OCI-LY3 (cell line): ENCODE measurements around the gene NKIRAS2.

ENCODE experiments used
- H2AFZ ChIP-seq: fragments of 200-600, 300-600 bp; shearing (Covaris generic); 2 replicates; pipeline ENCODE4 v1.6.0; 2014; ENCODE audit warnings: antibody characterized with exemption, low read depth, low read length
- H3K27ac ChIP-seq: fragments of 200-600, 300-600 bp; sonication (generic); 2 replicates; pipeline ENCODE4 v1.5.1; 2014; ENCODE audit warnings: mild to moderate bottlenecking, low read length, moderate library complexity, mixed read lengths
- H3K27me3 ChIP-seq: fragments of 200-600, 300-600 bp; sonication (generic); 2 replicates; pipeline ENCODE4 v1.6.1; 2014; ENCODE audit warnings: low read depth, low read length, mixed read lengths
- H3K36me3 ChIP-seq: fragments of 200-600, 300-600 bp; sonication (generic); replicated peaks from 2 replicates; pipeline ENCODE3; 2014; ENCODE audit warnings: low read depth, low read length, mixed read lengths
- H3K4me1 ChIP-seq: fragments of 300-600, 200-600 bp; sonication (generic); 2 replicates; pipeline ENCODE4 v1.6.1; 2014; ENCODE audit warnings: low read length, mixed read lengths
- H3K4me2 ChIP-seq: fragments of 200-600, 300-600 bp; sonication (generic); 2 replicates; pipeline ENCODE4 v1.6.1; 2014; ENCODE audit warnings: low read length, mixed read lengths
- H3K4me3 ChIP-seq: fragments of 300-600, 200-600 bp; sonication (generic); 2 replicates; pipeline ENCODE4 v1.5.1; 2014; ENCODE audit warnings: antibody characterized with exemption, mild to moderate bottlenecking, low read length, moderate library complexity
- H3K79me2 ChIP-seq: fragments of 300-600, 200-600 bp; shearing (Covaris generic); 2 replicates; pipeline ENCODE4 v1.6.1; 2014; ENCODE audit warnings: mild to moderate bottlenecking, low read length, mixed read lengths
- H3K9ac ChIP-seq: fragments of 300-600, 200-600 bp; shearing (Covaris generic); 2 replicates; pipeline ENCODE4 v1.6.0; 2014; ENCODE audit warnings: mild to moderate bottlenecking, low read length, moderate library complexity
- H3K9me3 ChIP-seq: fragments of 200-600, 300-600 bp; shearing (Covaris generic); 2 replicates; pipeline ENCODE4 v1.6.1; 2014; ENCODE audit warnings: low read length, mixed read lengths; ENCODE audit not compliant: insufficient read depth
- H4K20me1 ChIP-seq: fragments of 200-600, 300-600 bp; sonication (generic); 2 replicates; pipeline ENCODE4 v1.6.1; 2016; ENCODE audit warnings: low read length, mixed read lengths; ENCODE audit not compliant: insufficient read depth
- CTCF ChIP-seq: fragments of 200-600, 300-600 bp; sonication (generic); IDR thresholded peaks from 2 replicates; pipeline ENCODE4 v1.5.1; 2014; ENCODE audit warnings: antibody characterized with exemption, low read length, low read depth
- EZH2phosphoT487 ChIP-seq: fragments of 200-600 bp; shearing (Covaris generic); IDR thresholded peaks from 2 replicates; pipeline ENCODE4 v1.6.1; 2018; ENCODE audit warnings: antibody characterized with exemption, mixed run types, low read depth

Gene NKIRAS2

GRCh38 chr17:41996855-41997164, 23.1 kb upstream of the NKIRAS2 start:
- H4K20me1 ChIP-seq = 0 out of 2 replicates have a peak, but pooled peaks cover 3% of the 10 kb centered on the region
- peaks cover 39% of the 10 kb centered on the region for H3K4me1 ChIP-seq
- peaks cover 55% of the 10 kb centered on the region for H3K36me3 ChIP-seq
- H3K4me2 ChIP-seq = peak overlapping the region; percentile 76
- peak overlapping the region; percentile 45; the same call in 1 of the 2 replicates for H3K4me3 ChIP-seq
- H3K9ac ChIP-seq = peak overlapping the region; percentile 55; the same call in 1 of the 2 replicates
- no peaks in the 10 kb centered on the region for H3K27me3 ChIP-seq
- no peak overlapping the region for H2AFZ ChIP-seq
- no peaks in the 10 kb centered on the region for H3K9me3 ChIP-seq
- no peak for TF ChIP-seq EZH2phosphoT487
- peaks cover 25% of the 10 kb centered on the region for H3K79me2 ChIP-seq
- peak overlapping the region; percentile 95 for H3K27ac ChIP-seq

- no peak overlapping the region for H3K4me3 ChIP-seq
- no peaks in the 10 kb centered on the region for H3K27me3 ChIP-seq
- no peak overlapping the region for H3K9ac ChIP-seq
- peaks cover 15% of the 10 kb centered on the region; the same call in 1 of the 2 replicates for H4K20me1 ChIP-seq
- H3K36me3 ChIP-seq = peaks cover 58% of the 10 kb centered on the region
- H3K4me1 ChIP-seq = peaks cover 39% of the 10 kb centered on the region
- H3K9me3 ChIP-seq = no peaks in the 10 kb centered on the region
- peaks cover 42% of the 10 kb centered on the region for H3K79me2 ChIP-seq
- H3K4me2 ChIP-seq = no peak overlapping the region
- no peak overlapping the region for H2AFZ ChIP-seq
- H3K27ac ChIP-seq = 0 out of 2 replicates have a peak overlapping the region, but pooled peaks have one; percentile 11
- TF ChIP-seq EZH2phosphoT487 (no peak), CTCF (no peak)
Measured at GRCh38 chr17:41998497-41998896, 21.4 kb upstream of the NKIRAS2 start.

- Histone ChIP-seq H3K4me2 (no peak overlapping the region), H3K27me3 (no peaks in the 10 kb centered on the region), H4K20me1 (peaks cover 31% of the 10 kb centered on the region), H3K9ac (no peak overlapping the region), H3K79me2 (peaks cover 53% of the 10 kb centered on the region), H3K27ac (no peak overlapping the region), H3K9me3 (no peaks in the 10 kb centered on the region), H3K4me3 (no peak overlapping the region), H2AFZ (no peak overlapping the region), H3K36me3 (peaks cover 44% of the 10 kb centered on the region), H3K4me1 (peaks cover 28% of the 10 kb centered on the region)
- TF ChIP-seq CTCF (no peak), EZH2phosphoT487 (no peak)
Measured at GRCh38 chr17:42000413-42001133, 19.3 kb upstream of the NKIRAS2 start.

- Histone ChIP-seq H3K36me3 (peaks cover 41% of the 10 kb centered on the region), H3K79me2 (peaks cover 64% of the 10 kb centered on the region)
Measured at GRCh38 chr17:42001729-42002128, 18.2 kb upstream of the NKIRAS2 start.

More at GRCh38 chr17:42001729-42002128, 18.2 kb upstream of the NKIRAS2 start:
- Histone ChIP-seq H2AFZ (no peak overlapping the region), H3K4me2 (no peak overlapping the region), H3K9ac (no peak overlapping the region), H3K27ac (no peak overlapping the region), H3K9me3 (no peaks in the 10 kb centered on the region), H3K27me3 (no peaks in the 10 kb centered on the region), H3K4me1 (peaks cover 16% of the 10 kb centered on the region), H4K20me1 (peaks cover 32% of the 10 kb centered on the region), H3K4me3 (no peak overlapping the region)
- TF ChIP-seq EZH2phosphoT487 (no peak), CTCF (no peak)
